K562 (cell line): ENCODE data around the gene PSMA5. TPM values are rescaled to one million over a fixed set of nuclear protein-coding genes. Genes with fewer than 3 reads are reported as not detected.

Source experiments
- CREM ChIP-seq: IDR thresholded peaks from 2 replicates; pipeline ENCODE4 v1.6.1; 2014; ENCODE audit warnings: antibody characterized with exemption, low read depth
- HMG20B ChIP-seq: fragments of 250-450 bp; sonication (Bioruptor Pico); IDR thresholded peaks from 2 replicates; pipeline ENCODE4 v1.5.0; 2021; ENCODE audit warnings: mild to moderate bottlenecking
- MBD2 ChIP-seq: sonication (generic); IDR thresholded peaks from 2 replicates; pipeline ENCODE4 v1.6.1; 2016; ENCODE audit warnings: low read depth, borderline replicate concordance
- MEF2A ChIP-seq: IDR thresholded peaks from 2 replicates; pipeline ENCODE4 v1.6.1; 2011; ENCODE audit warnings: low read depth, mild to moderate bottlenecking, low read length, moderate library complexity; ENCODE audit not compliant: control insufficient read depth
- MEF2D ChIP-seq: conservative IDR thresholded peaks from 2 replicates; pipeline ENCODE4 v1.6.1; 2016; ENCODE audit warnings: low read depth, missing genetic modification characterization, missing compliant biosample characterization
- MTA3 ChIP-seq: fragments of 450-650 bp; formaldehyde crosslinking; IDR thresholded peaks from 2 replicates; pipeline ENCODE4 v1.6.1; 2017; ENCODE audit warnings: mild to moderate bottlenecking, borderline replicate concordance
- NCOR1 ChIP-seq: fragments of 450-650 bp; IDR thresholded peaks from 2 replicates; pipeline ENCODE4 v1.6.1; 2016; ENCODE audit warnings: mild to moderate bottlenecking, moderate library complexity
- SMARCA5 ChIP-seq: fragments of 450-650 bp; IDR thresholded peaks from 2 replicates; pipeline ENCODE4 v1.6.1; 2016
- SRSF3 ChIP-seq: fragments of 200-400 bp; formaldehyde crosslinking; IDR thresholded peaks from 2 replicates; pipeline ENCODE4 v1.6.1; 2016; ENCODE audit warnings: mild to moderate bottlenecking, low read length, moderate library complexity; ENCODE audit not compliant: insufficient read depth
- THRA ChIP-seq: fragments of 450-650 bp; IDR thresholded peaks from 2 replicates; pipeline ENCODE4 v1.6.1; 2017; ENCODE audit warnings: mild to moderate bottlenecking, moderate library complexity
- ZNF165 ChIP-seq: fragments of 250-450 bp; sonication (Bioruptor Pico); IDR thresholded peaks from 2 replicates; pipeline ENCODE4 v1.4.0; 2020; ENCODE audit warnings: borderline replicate concordance
- ZNF318 ChIP-seq, 2 experiments: fragments of 450-650 bp; IDR thresholded peaks; 2 replicates each; pipeline ENCODE4 v1.6.1; 2016; ENCODE audit warnings: mild to moderate bottlenecking in 2 of 2, borderline replicate concordance in 1 of 2, low read depth in 1 of 2, moderate library complexity in 1 of 2
- ZNF395 ChIP-seq: fragments of 200-800 bp; sonication (Bioruptor generic); IDR thresholded peaks from 2 replicates; pipeline ENCODE4 v1.6.1; 2017; ENCODE audit warnings: missing genetic modification characterization, missing compliant biosample characterization
- ZNF398 ChIP-seq: fragments of 250-450 bp; sonication (Bioruptor Pico); IDR thresholded peaks from 2 replicates; pipeline ENCODE4 v1.8.0; 2021; ENCODE audit warnings: moderate library complexity, mild to moderate bottlenecking, inconsistent platforms
- polyA plus RNA-seq, 8 experiments: library from polyadenylated mRNA; depleted of rRNA in 4 of 8; stranded (reverse) in 5 of 8; unstranded in 3 of 8; fragments of >200 nt; fragmentation: Nextera tagmentation in 2 of 8; fragmentation: Illumina TruSeq in 1 of 8; extraction: Ambion mirVana in 2 of 8; extraction: Trizol in 1 of 8; gene quantifications; 2 replicates each; pipeline versions ENCODE4 v1.2.1 to v1.2.3, GENCODE V29; 2011 to 2014; ENCODE audit warnings: inconsistent platforms in 1 of 8, missing spikeins in 1 of 8
- total RNA-seq, 7 experiments: library from RNA; depleted of rRNA in 6 of 7; stranded (reverse); fragments of >200 nt in 6 of 7; fragmentation: Illumina TruSeq in 2 of 7; extraction: Trizol in 2 of 7; gene quantifications; 2 replicates each; pipeline versions ENCODE4 v1.2.1 to v1.2.3, GENCODE V29; 2011 to 2021; ENCODE audit warnings: low replicate concordance in 1 of 7

Gene PSMA5
- total and polyA plus RNA-seq, 9 of the 15 experiments (the other 6 are each of a cell fraction or from before 2014, with no cell fraction given): 82.6 to 542 (median 287) TPM

- no peak for TF ChIP-seq ZNF398 (CRISPR knock-in tag)
- peak; percentile 26; the same call in 1 of the 2 replicates for TF ChIP-seq NCOR1
- TF ChIP-seq MBD2: no peak
- peak; percentile 82; the same call in 1 of the 2 replicates for TF ChIP-seq MEF2A
- TF ChIP-seq CREM: no peak
- no peak for TF ChIP-seq ZNF165
- no peak for TF ChIP-seq MTA3
- no peak for TF ChIP-seq SRSF3
- TF ChIP-seq MEF2D (tag): peak; percentile 94
- TF ChIP-seq THRA: no peak
- TF ChIP-seq SMARCA5: no peak
- peak; percentile 40; the same call in 1 of the 2 replicates for TF ChIP-seq ZNF395 (CRISPR knock-in tag)
- TF ChIP-seq ZNF318 (IDR thresholded peaks at IDR 0.05; ENCODE audit: borderline replicate concordance in 1 of 2, low read depth in 1 of 2): no peak
- TF ChIP-seq HMG20B (CRISPR knock-in tag): no peak
Observed at GRCh38 chr1:109370712-109371340, 55.4 kb downstream of the PSMA5 start (continued).
